CD4-positive, alpha-beta memory T cell (primary cell): Measurements from ENCODE around the gene TAPT1. TPM values are rescaled to one million over a fixed set of nuclear protein-coding genes. Genes with fewer than 3 reads are reported as not detected.

Experiments
- CTCF ChIA-PET: fragments of 350-600 bp; sonication (Branson Sonifier 250); formaldehyde crosslinking; loops from one replicate; lab custom pipeline; 2021; ENCODE audit warnings: inconsistent platforms; ENCODE audit not compliant: partially characterized antibody; lab: Charles Lee
- POLR2A ChIA-PET: fragments of 350-600 bp; sonication (Branson Sonifier 250); formaldehyde crosslinking; loops from one replicate; lab custom pipeline; 2021; ENCODE audit not compliant: partially characterized antibody; lab: Charles Lee
- DNase-seq, 5 donors: peaks; one replicate each; pipeline versions ENCODE4 v3.0.0 to v3.0.0-alpha.2; 2020 to 2022; ENCODE audit warnings: mixed read lengths in 1 of 5
- H3K27ac ChIP-seq: one replicate; pipeline ENCODE4 v1.7.0; 2013; ENCODE audit warnings: low read depth, low read length
- H3K27me3 ChIP-seq: 2 replicates; pipeline ENCODE4 v1.7.0; 2013; ENCODE audit warnings: mild to moderate bottlenecking, low read length, moderate library complexity; ENCODE audit not compliant: insufficient read depth
- H3K36me3 ChIP-seq: 2 replicates; pipeline ENCODE4 v1.7.0; 2013; ENCODE audit warnings: mild to moderate bottlenecking, low read length, moderate library complexity; ENCODE audit not compliant: insufficient read depth
- H3K4me1 ChIP-seq: 2 replicates; pipeline ENCODE4 v1.7.0; 2013; ENCODE audit warnings: mild to moderate bottlenecking, low read length, moderate library complexity; ENCODE audit not compliant: insufficient read depth
- H3K4me3 ChIP-seq, 2 donors: one replicate each; pipeline ENCODE4 v1.7.0; 2013; ENCODE audit warnings: low read length in 2 of 2, mild to moderate bottlenecking in 1 of 2
- H3K9me3 ChIP-seq, 2 donors: one replicate each; pipeline ENCODE4 v1.7.0; 2013; ENCODE audit warnings: low read length in 2 of 2, control low read depth in 1 of 2; ENCODE audit not compliant: control insufficient read depth in 1 of 2
- H3K27ac Mint-ChIP-seq, 7 donors: one replicate each; pipeline ENCODE4 v1.8.0; 2020 to 2021; ENCODE audit warnings: mixed read lengths in 7 of 7, mild to moderate bottlenecking in 6 of 7, inconsistent platforms in 3 of 7, moderate library complexity in 3 of 7
- H3K27me3 Mint-ChIP-seq, 2 donors: one replicate each; pipeline ENCODE4 v1.8.0; 2020 to 2021; ENCODE audit warnings: mixed read lengths in 2 of 2
- H3K36me3 Mint-ChIP-seq, 2 donors: one replicate each; pipeline ENCODE4 v1.8.0; 2020 to 2021; ENCODE audit warnings: mixed read lengths in 2 of 2, inconsistent platforms in 1 of 2, mild to moderate bottlenecking in 1 of 2
- H3K4me1 Mint-ChIP-seq, 4 donors: one replicate each; pipeline ENCODE4 v1.8.0; 2020 to 2021; ENCODE audit warnings: mixed read lengths in 4 of 4, mild to moderate bottlenecking in 1 of 4
- H3K4me3 Mint-ChIP-seq, 8 donors: one replicate each; pipeline ENCODE4 v1.8.0; 2020 to 2021; ENCODE audit warnings: mixed read lengths in 8 of 8, mild to moderate bottlenecking in 7 of 8, moderate library complexity in 6 of 8, inconsistent platforms in 3 of 8
- H3K9me3 Mint-ChIP-seq, 8 donors: one replicate each; pipeline ENCODE4 v1.8.0; 2020 to 2021; ENCODE audit warnings: mixed read lengths in 8 of 8, mild to moderate bottlenecking in 5 of 8, inconsistent platforms in 3 of 8, moderate library complexity in 1 of 8
- intact Hi-C: fragments of 100-400 bp; cut with micrococcal nuclease; formaldehyde crosslinking; loops from one replicate; pipeline ENCODE4 v1.15.1; 2023
- polyA plus RNA-seq, 2 donors: library from polyadenylated mRNA; unstranded; fragments of 300-500 nt; fragmentation: Illumina TruSeq; gene quantifications; one replicate each; pipeline ENCODE4 v1.2.3, GENCODE V29; 2021
- total RNA-seq, 2 experiments: library from RNA; stranded (reverse); gene quantifications; one replicate each; pipeline ENCODE4 v1.2.3, GENCODE V29; 2021

Gene TAPT1
- total and polyA plus RNA-seq, 4 experiments from 2014 or later: 27.0 to 57.5 (median 41.1) TPM

GRCh38 chr4:16129336-16129735 is 96.9 kb downstream of the TAPT1 start:
- no peaks in the 10 kb centered on the region for H3K4me1 ChIP-seq
- POLR2A ChIA-PET: no interaction called here
- Mint-ChIP-seq H3K4me3 (no peak overlapping the region), H3K27me3 (peaks cover under 1 to 2% of the 10 kb centered on the region in 2 donors), H3K27ac (no peak overlapping the region), H3K9me3 (peaks cover 0 to 4% (median 0%) of the 10 kb centered on the region in 8 donors), H3K36me3 (peaks cover 0 to under 1% of the 10 kb centered on the region in 2 donors), H3K4me1 (peaks cover 0 to 1% (median 0%) of the 10 kb centered on the region in 4 donors)
- no peak overlapping the region for H3K4me3 ChIP-seq
- intact Hi-C loops: no loop called here
- H3K36me3 ChIP-seq: no peaks in the 10 kb centered on the region
- DNase-seq: no peak
- no peak overlapping the region for H3K27ac ChIP-seq
- H3K27me3 ChIP-seq: no peaks in the 10 kb centered on the region
- H3K9me3 ChIP-seq: no peaks in the 10 kb centered on the region
- CTCF ChIA-PET: no interaction called here

- H3K27ac ChIP-seq: no peak overlapping the region
- H3K36me3 ChIP-seq: no peaks in the 10 kb centered on the region
- no peak overlapping the region for H3K4me3 Mint-ChIP-seq
- H3K4me1 ChIP-seq: peaks cover 20% of the 10 kb centered on the region
- no peaks in the 10 kb centered on the region for H3K36me3 Mint-ChIP-seq
- peaks cover 0 to 1% (median 0%) of the 10 kb centered on the region in 8 donors for H3K9me3 Mint-ChIP-seq
- H3K4me1 Mint-ChIP-seq: peaks cover 3 to 22% (median 13%) of the 10 kb centered on the region in 4 donors
- H3K27ac Mint-ChIP-seq: no peak overlapping the region
- DNase-seq: no peak
- no peaks in the 10 kb centered on the region for H3K27me3 ChIP-seq
- intact Hi-C loops: no loop called here
- no peaks in the 10 kb centered on the region for H3K9me3 ChIP-seq
- ChIA-PET CTCF (interaction anchor here (1.1 to 1.2 kb wide), 2 partner anchors 9 to 17 kb away, joined by 3 read pairs; no protein-coding TSS in a partner anchor), POLR2A (no interaction called here)
- H3K4me3 ChIP-seq: no peak overlapping the region
- peaks cover 0 to 1% of the 10 kb centered on the region in 2 donors for H3K27me3 Mint-ChIP-seq
These were observed 99.6 kb downstream of the TAPT1 start for GRCh38 chr4:16126714-16127113.

DNA sequence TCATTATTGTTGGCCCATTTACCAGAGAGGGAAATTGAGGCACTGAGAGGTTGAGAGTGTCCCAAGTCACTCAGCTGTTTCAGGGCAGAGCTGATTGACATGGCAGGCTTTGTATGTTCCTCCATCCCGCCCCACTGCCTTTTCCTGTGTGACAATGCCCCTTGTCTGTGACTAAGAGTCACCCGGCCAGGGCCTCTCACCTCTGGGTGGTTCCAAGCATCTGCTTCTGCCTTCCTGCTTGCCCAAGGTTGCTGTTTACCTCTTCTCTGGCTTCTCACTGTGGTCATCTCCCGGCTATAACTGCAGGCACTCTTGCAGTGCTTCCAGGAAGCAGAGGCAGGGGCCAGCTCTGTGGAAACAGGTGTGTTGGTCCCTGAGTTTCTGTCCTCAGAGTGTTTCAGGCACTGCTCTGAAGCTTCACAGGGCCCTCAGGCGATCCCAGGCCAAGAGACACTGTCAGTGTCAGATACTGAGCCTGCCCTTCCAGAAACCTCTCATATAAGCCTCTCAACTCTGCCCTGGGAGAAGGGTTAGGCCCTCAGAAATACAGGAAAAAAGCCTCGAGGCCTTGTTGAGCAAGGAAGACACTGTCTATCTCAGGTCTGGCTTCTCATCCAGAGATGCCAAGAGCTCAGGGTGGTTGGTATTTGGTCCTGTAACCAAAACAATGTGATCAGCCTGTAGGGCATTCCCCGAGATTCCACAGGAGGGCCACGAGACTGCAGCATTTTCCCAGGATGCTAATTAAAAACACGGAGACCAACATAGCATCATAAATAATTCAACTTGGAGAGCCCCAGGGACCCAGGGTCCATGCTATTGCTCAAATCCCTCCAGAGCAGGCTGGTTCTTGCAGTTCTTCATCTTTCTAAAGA is 100.5 kb downstream of the TAPT1 start:
- Mint-ChIP-seq H3K4me3 (no peak overlapping the region), H3K27me3 (peaks cover 0 to 1% of the 10 kb centered on the region in 2 donors), H3K4me1 (peaks cover 3 to 28% (median 13%) of the 10 kb centered on the region in 4 donors), H3K36me3 (no peaks in the 10 kb centered on the region), H3K9me3 (peaks cover 0 to 1% (median 0%) of the 10 kb centered on the region in 8 donors), H3K27ac (no peak overlapping the region)
- no peak overlapping the region for H3K27ac ChIP-seq
- POLR2A ChIA-PET: no interaction called here
- H3K36me3 ChIP-seq: no peaks in the 10 kb centered on the region
- no peak overlapping the region for H3K4me3 ChIP-seq
- no peak for DNase-seq
- intact Hi-C loops: no loop called here
- CTCF ChIA-PET: interaction anchor here (1.1 to 1.2 kb wide), 2 partner anchors 8 to 16 kb away, joined by 3 read pairs; no protein-coding TSS in a partner anchor
- H3K27me3 ChIP-seq: no peaks in the 10 kb centered on the region
- peaks cover 20% of the 10 kb centered on the region for H3K4me1 ChIP-seq
- H3K9me3 ChIP-seq: no peaks in the 10 kb centered on the region

DNA sequence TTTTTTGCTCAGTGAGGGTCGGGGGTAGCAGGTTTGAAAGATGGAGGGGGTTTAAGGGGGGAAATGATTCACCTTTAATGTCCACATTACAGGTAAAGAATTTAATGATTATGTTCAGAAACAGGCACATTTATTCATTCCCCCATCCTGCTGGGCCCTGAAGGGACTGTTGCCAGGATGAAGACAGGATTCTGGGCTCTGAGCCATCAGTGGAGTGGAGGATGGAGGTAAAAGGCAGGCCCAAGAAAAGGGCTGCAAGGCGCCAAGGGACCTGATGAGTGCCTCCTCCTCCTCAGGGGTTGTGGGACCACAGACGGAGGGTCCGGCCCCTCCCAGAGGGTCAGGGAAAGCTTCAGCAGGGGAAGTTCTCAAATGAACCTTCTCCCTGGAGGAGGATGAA is 102.0 kb downstream of the TAPT1 start:
- H3K9me3 ChIP-seq: no peaks in the 10 kb centered on the region
- peaks cover 0 to 5% of the 10 kb centered on the region in 2 donors for H3K27me3 Mint-ChIP-seq
- DNase-seq: no peak
- H3K4me3 ChIP-seq: no peak overlapping the region
- no peaks in the 10 kb centered on the region for H3K36me3 ChIP-seq
- ChIA-PET POLR2A (no interaction called here), CTCF (no interaction called here)
- no peak overlapping the region for H3K4me3 Mint-ChIP-seq
- intact Hi-C loops: no loop called here
- H3K27ac ChIP-seq: no peak overlapping the region
- peaks cover 3 to 28% (median 13%) of the 10 kb centered on the region in 4 donors for H3K4me1 Mint-ChIP-seq
- H3K9me3 Mint-ChIP-seq: peaks cover 0 to 1% (median 0%) of the 10 kb centered on the region in 8 donors
- H3K4me1 ChIP-seq: peaks cover 20% of the 10 kb centered on the region
- no peaks in the 10 kb centered on the region for H3K27me3 ChIP-seq
- no peaks in the 10 kb centered on the region for H3K36me3 Mint-ChIP-seq
- no peak overlapping the region for H3K27ac Mint-ChIP-seq

DNA sequence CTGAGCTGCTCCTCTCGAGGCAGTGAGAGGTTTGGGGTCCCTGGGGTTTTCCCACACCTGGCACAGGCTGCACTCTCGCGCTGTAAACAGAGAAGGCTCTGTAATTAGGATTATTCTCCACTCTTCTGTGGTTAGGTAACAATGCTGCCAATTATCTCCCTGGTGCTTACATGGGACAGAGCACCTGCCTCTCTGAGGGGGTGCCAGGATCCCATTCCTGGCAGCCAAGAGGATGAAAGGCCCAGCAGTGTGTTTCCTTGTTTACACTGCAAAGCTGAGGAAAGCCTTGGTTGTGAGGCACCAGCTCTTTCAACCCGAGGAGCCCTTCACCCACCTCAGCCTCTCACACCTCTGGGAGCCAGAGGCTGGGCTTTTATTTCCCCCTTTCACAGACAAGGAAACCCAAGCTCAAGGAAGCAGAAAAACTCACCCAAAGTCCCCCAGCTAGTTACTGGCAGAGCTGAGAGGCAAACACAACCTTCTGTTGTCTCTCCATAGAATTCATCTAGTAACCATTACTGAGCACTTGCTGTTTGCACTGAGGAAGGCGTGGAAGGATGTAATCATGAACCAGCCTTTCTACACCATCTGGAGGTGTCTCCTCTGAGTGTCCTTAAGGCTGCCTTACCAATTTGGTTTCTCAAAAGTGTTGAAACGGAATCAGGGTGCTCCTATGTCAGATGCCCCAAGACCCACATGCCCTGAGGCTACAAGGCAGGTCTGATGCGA is 102.8 kb downstream of the TAPT1 start:
- no peaks in the 10 kb centered on the region for H3K36me3 ChIP-seq
- CTCF ChIA-PET: no interaction called here
- H3K27ac ChIP-seq: no peak overlapping the region
- Mint-ChIP-seq H3K27me3 (peaks cover 0 to 5% of the 10 kb centered on the region in 2 donors), H3K36me3 (no peaks in the 10 kb centered on the region), H3K27ac (peak overlapping the region in 2 of 7 donors; percentile 24 to 29), H3K4me3 (no peak overlapping the region), H3K4me1 (peaks cover 3 to 28% (median 13%) of the 10 kb centered on the region in 4 donors), H3K9me3 (peaks cover 0 to 1% (median 0%) of the 10 kb centered on the region in 8 donors)
- no peaks in the 10 kb centered on the region for H3K9me3 ChIP-seq
- H3K27me3 ChIP-seq: no peaks in the 10 kb centered on the region
- POLR2A ChIA-PET: no interaction called here
- H3K4me3 ChIP-seq: no peak overlapping the region
- H3K4me1 ChIP-seq: peaks cover 20% of the 10 kb centered on the region
- no peak for DNase-seq
- intact Hi-C loops: no loop called here

DNA sequence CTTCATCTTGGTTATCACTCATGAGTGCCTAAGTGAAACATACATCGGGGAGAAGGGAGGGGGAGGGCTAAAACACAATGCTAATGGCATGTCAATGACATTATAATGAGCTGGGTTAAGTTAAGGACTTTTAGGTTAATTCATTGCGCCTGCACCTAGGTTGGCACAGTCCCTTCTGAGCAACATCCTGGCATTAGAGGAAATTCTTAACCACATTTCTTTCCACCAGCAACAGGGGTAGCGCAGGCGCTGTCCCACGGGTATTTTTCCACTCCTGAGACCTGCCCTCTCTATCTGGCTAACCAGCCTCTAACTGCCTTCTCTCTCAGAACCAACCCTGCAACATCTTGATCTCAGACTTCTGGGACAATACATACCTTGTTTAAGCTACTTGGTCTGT is 103.5 kb downstream of the TAPT1 start:
- peaks cover 0 to 6% of the 10 kb centered on the region in 2 donors for H3K27me3 Mint-ChIP-seq
- POLR2A ChIA-PET: no interaction called here
- CTCF ChIA-PET: no interaction called here

GRCh38 chr4:16122308-16122711 is 104.0 kb downstream of the TAPT1 start:
- Histone ChIP-seq H3K9me3 (no peaks in the 10 kb centered on the region), H3K36me3 (no peaks in the 10 kb centered on the region), H3K27ac (no peak overlapping the region), H3K4me3 (no peak overlapping the region), H3K4me1 (peaks cover 20% of the 10 kb centered on the region), H3K27me3 (no peaks in the 10 kb centered on the region)
- intact Hi-C loops: no loop called here
- DNase-seq: no peak
- CTCF ChIA-PET: no interaction called here
- no peak overlapping the region for H3K4me3 Mint-ChIP-seq
- H3K36me3 Mint-ChIP-seq: no peaks in the 10 kb centered on the region
- H3K9me3 Mint-ChIP-seq: peaks cover 0 to 1% (median 0%) of the 10 kb centered on the region in 8 donors
- no peak overlapping the region for H3K27ac Mint-ChIP-seq
- POLR2A ChIA-PET: no interaction called here
- H3K4me1 Mint-ChIP-seq: peaks cover 3 to 28% (median 13%) of the 10 kb centered on the region in 4 donors
- peaks cover 0 to 9% of the 10 kb centered on the region in 2 donors for H3K27me3 Mint-ChIP-seq

More for the DNA sequence above, 103.5 kb downstream of the TAPT1 start:
- Mint-ChIP-seq H3K36me3 (no peaks in the 10 kb centered on the region), H3K4me1 (peaks cover 3 to 28% (median 13%) of the 10 kb centered on the region in 4 donors), H3K4me3 (peak overlapping the region in 3 of 8 donors; percentile 8 to 31 (median 26)), H3K9me3 (peaks cover 0 to 1% (median 0%) of the 10 kb centered on the region in 8 donors), H3K27ac (no peak overlapping the region)
- Histone ChIP-seq H3K36me3 (no peaks in the 10 kb centered on the region), H3K9me3 (no peaks in the 10 kb centered on the region), H3K4me1 (peaks cover 20% of the 10 kb centered on the region), H3K4me3 (no peak overlapping the region), H3K27me3 (no peaks in the 10 kb centered on the region), H3K27ac (no peak overlapping the region)
- intact Hi-C loops: no loop called here
- DNase-seq: peak in 3 of 5 donors; percentile 3 to 17 (median 8)
